Spleen (tissue), 11 donors: ENCODE data around the gene PRDX3. TPM values are rescaled to one million over a fixed set of nuclear protein-coding genes. Genes with fewer than 3 reads are reported as not detected.
"Not testable (repeated sequence)": the region's sequence is repeated elsewhere in the genome, so short reads cannot be mapped to it uniquely, and the experiment has no call there.

ENCODE experiments used
- DNase-seq: peaks from one replicate; pipeline ENCODE4 v3.0.0-alpha.2; 2020
- H3K27ac ChIP-seq, 8 donors: fragments of 200-600 bp; sonication (generic) in 7 of 8; 1 replicate in 4 of 8; 2 replicates in 4 of 8; pipeline versions ENCODE4 v1.5.0 to v1.8.0; 2016 to 2021; ENCODE audit warnings: inconsistent platforms in 4 of 8, mild to moderate bottlenecking in 4 of 8, moderate library complexity in 1 of 8
- H3K27me3 ChIP-seq, 7 donors: fragments of 200-600 bp; sonication (generic) in 6 of 7; replicated peaks in 1 of 7; 1 replicate in 4 of 7; 2 replicates in 3 of 7; pipeline versions ENCODE4 v1.5.0 to v1.8.0; 2016 to 2021; ENCODE audit warnings: inconsistent platforms in 3 of 7, mild to moderate bottlenecking in 1 of 7
- H3K36me3 ChIP-seq, 6 donors: fragments of 200-600 bp; sonication (generic) in 5 of 6; 1 replicate in 4 of 6; 2 replicates in 2 of 6; pipeline versions ENCODE4 v1.5.0 to v1.8.0; 2016 to 2021; ENCODE audit warnings: inconsistent platforms in 2 of 6
- H3K4me1 ChIP-seq, 6 donors: fragments of 200-600 bp; sonication (generic) in 5 of 6; 1 replicate in 3 of 6; 2 replicates in 3 of 6; pipeline versions ENCODE4 v1.5.0 to v1.8.0; 2016 to 2021; ENCODE audit warnings: inconsistent platforms in 3 of 6
- H3K4me3 ChIP-seq, 8 donors: fragments of 200-600 bp; sonication (generic) in 7 of 8; 1 replicate in 4 of 8; 2 replicates in 4 of 8; pipeline versions ENCODE4 v1.5.0 to v1.8.0; 2016 to 2021; ENCODE audit warnings: inconsistent platforms in 4 of 8, mild to moderate bottlenecking in 4 of 8, moderate library complexity in 2 of 8
- H3K9me3 ChIP-seq, 8 donors: fragments of 200-600 bp; sonication (generic) in 7 of 8; 1 replicate in 4 of 8; 2 replicates in 4 of 8; pipeline versions ENCODE4 v1.5.0 to v1.8.0; 2016 to 2021; ENCODE audit warnings: inconsistent platforms in 4 of 8
- CTCF ChIP-seq, 11 experiments: fragments of 200-600 bp in 7 of 11; fragments of 450-650 bp in 4 of 11; sonication (generic) in 4 of 11; IDR thresholded peaks in 8 of 11; conservative IDR thresholded peaks in 3 of 11; 1 replicate in 7 of 11; 2 replicates in 4 of 11; pipeline versions ENCODE4 v1.4.0 to v1.8.0; 2016 to 2021; ENCODE audit warnings: antibody characterized with exemption in 11 of 11, inconsistent platforms in 4 of 11, mild to moderate bottlenecking in 1 of 11
- POLR2A ChIP-seq, 3 donors: fragments of 450-650 bp; IDR thresholded peaks; one replicate each; pipeline ENCODE4 v1.5.1; 2017; ENCODE audit warnings: antibody characterized with exemption in 3 of 3, mild to moderate bottlenecking in 1 of 3
- POLR2AphosphoS5 ChIP-seq, 3 donors: sonication (generic); formaldehyde crosslinking; IDR thresholded peaks; one replicate each; pipeline ENCODE4 v1.5.1; 2017; ENCODE audit warnings: antibody characterized with exemption in 3 of 3
- WGBS, 5 donors: extraction: QIAGEN DNeasy Blood & Tissue Kit in 3 of 5; methylation state at CpG; one replicate each; pipeline versions ENCODE4 v1.1.5 to v1.1.7; 2013 to 2018; 5-methylcytosine and 5-hydroxymethylcytosine counted together
- intact Hi-C: fragments of 100-400 bp; cut with DNase I; formaldehyde crosslinking; loops from one replicate; pipeline ENCODE4 v1.15.0; 2023; ENCODE audit warnings: low total_unique reads
- polyA plus RNA-seq, 3 donors: library from polyadenylated mRNA; stranded (reverse); fragments of 200-250 nt; gene quantifications; one replicate each; pipeline ENCODE4 v1.2.1, GENCODE V29; 2013
- total RNA-seq, 7 donors: library from RNA; depleted of rRNA in 3 of 7; stranded (reverse); fragments of >200 nt in 3 of 7; fragmentation: NEBNext Ultra II Directional in 4 of 7; extraction: Animal tissue kit (Norgen Biotek cat#: 25700) in 4 of 7; gene quantifications; one replicate each; pipeline versions ENCODE4 v1.1.0 to v1.2.1, GENCODE V29; 2016 to 2021
- donor health status: healthy with polysubstance abuse.
- donor health status: DM: no; HTN: no; CAD: no; lungs with moderate emphysema.
- donor health status: DM: no; HTN: no; CAD: no.
- donor health status: Bipolar disorder and iron deficiency.
- donor health status: healthy.
- donor health status: DM: no; HTN: no; CAD: no.
- donor health status: DM: yes; HTN: yes; CAD: no.

Gene PRDX3
- total and polyA plus RNA-seq, 10 donors: 61.9 to 138 (median 96.5) TPM

- Histone ChIP-seq H3K36me3 (no peaks in the 10 kb centered on the region), H3K4me3 (no peak overlapping the region), H3K4me1 (peaks cover 0 to 23% (median 7%) of the 10 kb centered on the region in 6 donors), H3K27ac (no peak overlapping the region), H3K27me3 (no peaks in the 10 kb centered on the region), H3K9me3 (no peaks in the 10 kb centered on the region)
- TF ChIP-seq POLR2A (IDR thresholded peaks at IDR 0.05) (no peak), CTCF (IDR thresholded peaks at IDR 0.05 in 8 of 11, conservative IDR thresholded peaks at IDR 0.05 in 3 of 11) (no peak), POLR2AphosphoS5 (IDR thresholded peaks at IDR 0.05) (no peak)
- intact Hi-C loops: no loop called here
- DNase-seq: no peak
- 79 to 98% (median 93%) methylated on average over 4 of the region's 4 CpGs for WGBS, 5 donors
Observed at GRCh38 chr10:119190353-119190752, 11.7 kb upstream of the PRDX3 start.

- intact Hi-C loops: no loop called here
- H3K27me3 ChIP-seq: no peaks in the 10 kb centered on the region
- TF ChIP-seq POLR2AphosphoS5 (IDR thresholded peaks at IDR 0.05) (no peak), CTCF (IDR thresholded peaks at IDR 0.05 in 8 of 11, conservative IDR thresholded peaks at IDR 0.05 in 3 of 11) (no peak), POLR2A (IDR thresholded peaks at IDR 0.05) (no peak)
- DNase-seq: no peak
- H3K4me1 ChIP-seq: peaks cover 0 to 23% (median 7%) of the 10 kb centered on the region in 6 donors
- H3K4me3 ChIP-seq: no peak overlapping the region
- H3K27ac ChIP-seq: no peak overlapping the region
- 20 to 45% (median 34%) methylated on average over 3 of the region's 3 CpGs for WGBS, 5 donors
- no peaks in the 10 kb centered on the region for H3K9me3 ChIP-seq
- H3K36me3 ChIP-seq: no peaks in the 10 kb centered on the region
Observed at GRCh38 chr10:119189811-119190282, 11.2 kb upstream of the PRDX3 start.

GRCh38 chr10:119183664-119184412, 5.2 kb upstream of the PRDX3 start:
- Histone ChIP-seq H3K27ac (no peak overlapping the region), H3K9me3 (no peaks in the 10 kb centered on the region), H3K36me3 (no peaks in the 10 kb centered on the region), H3K4me3 (no peak overlapping the region), H3K4me1 (peaks cover 0 to 10% (median 5%) of the 10 kb centered on the region in 6 donors), H3K27me3 (no peaks in the 10 kb centered on the region)
- intact Hi-C loops: no loop called here
- DNase-seq: no peak
- 68 to 79% (median 74%) methylated on average over 9 of the region's 9 CpGs for WGBS, 5 donors
- TF ChIP-seq POLR2AphosphoS5 (IDR thresholded peaks at IDR 0.05): no peak
- no peak for TF ChIP-seq CTCF (IDR thresholded peaks at IDR 0.05 in 8 of 11, conservative IDR thresholded peaks at IDR 0.05 in 3 of 11)
- no peak for TF ChIP-seq POLR2A (IDR thresholded peaks at IDR 0.05)

GRCh38 chr10:119180850-119181400, 2.3 kb upstream of the PRDX3 start:
- H3K27ac ChIP-seq, DNase-seq, H3K27me3 ChIP-seq, intact Hi-C loops, H3K9me3 ChIP-seq, H3K4me3 ChIP-seq: not testable (repeated sequence)
- H3K4me1 ChIP-seq: peaks cover 6 to 39% (median 26%) of the 10 kb centered on the region in 6 donors
- 93 to 98% (median 95%) methylated on average over 7 of the region's 7 CpGs for WGBS, 5 donors
- H3K36me3 ChIP-seq: peaks cover 0 to 12% (median 6%) of the 10 kb centered on the region in 6 donors
